GM15510 (cell line): ENCODE measurements around the gene BACE2.

Experiments
- POLR2A ChIP-seq: IDR thresholded peaks from 3 replicates; pipeline ENCODE4 v1.6.1; 2011; ENCODE audit warnings: borderline replicate concordance; ENCODE audit not compliant: insufficient read length; ENCODE audit errors: extremely low read depth

BACE2 gene

DNA sequence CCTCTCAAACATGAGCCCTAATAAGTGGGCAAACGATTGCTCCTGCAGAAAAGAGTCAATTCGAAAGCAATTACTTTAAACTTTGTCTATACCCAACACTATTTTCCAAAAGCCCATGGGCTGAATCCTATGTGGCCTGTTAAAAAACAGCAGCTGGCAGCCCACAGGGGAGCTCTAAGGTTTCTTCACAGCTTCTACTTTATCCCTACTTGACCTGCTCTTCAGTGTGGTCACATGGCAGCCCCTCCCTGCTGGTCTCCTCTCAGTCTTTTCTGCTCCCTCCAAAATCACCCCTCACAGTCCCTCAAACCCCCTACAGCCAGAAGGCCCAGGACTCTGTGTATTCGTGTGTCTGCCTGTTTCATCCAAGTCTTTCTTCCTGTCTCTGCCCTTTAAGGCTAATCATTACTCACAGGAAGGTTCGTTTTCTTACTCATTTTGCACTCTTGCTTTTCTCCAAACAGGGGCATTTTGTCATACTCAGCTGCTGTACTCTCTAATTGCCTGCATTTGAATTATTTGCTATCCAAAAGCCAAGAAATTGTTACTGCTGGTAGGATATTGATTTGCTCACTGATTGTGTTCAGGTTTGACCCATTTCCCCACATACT is 86.2 kb downstream of the BACE2 start:
- TF ChIP-seq POLR2A = no peak

GRCh38 chr21:41255190-41255589 is 87.2 kb downstream of the BACE2 start:
- no peak for TF ChIP-seq POLR2A

- no peak for TF ChIP-seq POLR2A
Observed at GRCh38 chr21:41256771-41257702, 89.1 kb downstream of the BACE2 start.

DNA sequence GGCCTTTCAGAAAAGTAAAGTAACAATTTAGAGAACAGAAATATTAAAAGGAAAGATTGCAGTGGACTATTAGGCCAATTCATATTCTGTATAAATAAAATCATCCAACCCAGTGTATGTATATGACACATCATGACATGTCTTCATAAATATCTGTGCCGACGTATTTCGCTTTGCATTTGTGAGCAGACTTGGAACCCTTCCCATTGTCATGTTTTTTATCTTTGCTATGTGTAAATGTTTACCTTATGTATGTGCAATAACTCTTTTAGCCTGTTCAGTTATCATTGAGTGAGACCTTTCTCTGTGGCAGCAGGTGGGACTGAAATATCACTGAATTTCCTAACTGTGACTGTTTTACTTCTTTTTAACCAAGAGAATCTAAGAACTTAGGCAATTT is 90.7 kb downstream of the BACE2 start:
- TF ChIP-seq POLR2A = no peak

DNA sequence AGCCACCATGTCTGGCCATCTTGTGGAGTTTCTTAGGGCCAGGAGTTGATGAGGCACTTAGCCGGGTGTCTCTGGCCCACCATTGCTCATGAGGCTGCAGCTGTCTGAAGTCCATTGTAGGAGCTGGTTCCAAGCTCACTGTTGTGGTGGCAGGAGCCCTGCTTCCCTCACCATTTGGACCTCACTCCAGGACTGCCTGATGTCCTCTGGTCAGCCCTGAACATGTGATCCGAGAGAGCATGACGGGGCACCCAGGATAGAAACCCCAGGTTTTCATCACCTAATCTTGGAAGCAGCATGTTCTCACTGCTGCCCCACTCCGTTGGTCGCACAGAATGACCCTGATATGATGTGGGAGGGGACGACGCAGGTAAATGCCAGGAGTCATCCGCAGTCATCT is 92.5 kb downstream of the BACE2 start:
- TF ChIP-seq POLR2A = no peak

- no peak for TF ChIP-seq POLR2A
Observed at GRCh38 chr21:41267346-41267745, 99.4 kb downstream of the BACE2 start.

- TF ChIP-seq POLR2A = no peak
Observed at GRCh38 chr21:41269535-41269934, 101.6 kb downstream of the BACE2 start.

- TF ChIP-seq POLR2A = no peak
Observed at GRCh38 chr21:41277196-41277595, 109.2 kb downstream of the BACE2 start.

GRCh38 chr21:41277846-41278245 is 109.9 kb downstream of the BACE2 start:
- no peak for TF ChIP-seq POLR2A

- no peak for TF ChIP-seq POLR2A
Observed at GRCh38 chr21:41280115-41280919, 112.4 kb downstream of the BACE2 start.

- no peak for TF ChIP-seq POLR2A
Observed at GRCh38 chr21:41282412-41282811, 114.5 kb downstream of the BACE2 start.

DNA sequence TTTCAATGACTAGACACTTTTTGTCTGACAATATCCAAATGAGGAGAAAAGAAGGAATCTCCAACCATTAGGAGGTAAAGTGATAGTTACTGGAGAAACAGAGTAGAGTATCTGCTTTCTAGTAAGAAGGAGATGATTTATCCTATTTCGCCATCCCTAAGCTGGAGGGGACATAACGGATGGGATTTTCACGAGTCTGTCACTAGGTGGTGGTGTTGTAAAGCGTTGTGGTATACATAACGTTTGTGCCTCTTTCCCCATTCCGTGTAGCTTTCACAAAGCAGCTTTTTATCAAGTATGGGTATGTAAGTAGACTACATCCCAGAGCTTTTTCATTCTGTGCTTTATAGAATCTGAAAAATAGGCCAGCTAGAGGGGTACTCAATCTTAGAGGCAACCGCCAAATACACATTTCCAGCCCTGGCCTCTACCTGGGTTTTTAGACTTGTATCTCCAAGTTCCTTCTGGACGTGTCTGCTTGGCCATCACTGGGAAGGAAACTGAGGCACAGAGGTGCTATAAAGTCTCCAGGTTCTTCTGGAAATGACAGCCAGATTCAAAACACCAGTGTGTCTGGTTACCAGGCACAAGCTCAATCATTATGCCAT is 115.4 kb downstream of the BACE2 start:
- no peak for TF ChIP-seq POLR2A

DNA sequence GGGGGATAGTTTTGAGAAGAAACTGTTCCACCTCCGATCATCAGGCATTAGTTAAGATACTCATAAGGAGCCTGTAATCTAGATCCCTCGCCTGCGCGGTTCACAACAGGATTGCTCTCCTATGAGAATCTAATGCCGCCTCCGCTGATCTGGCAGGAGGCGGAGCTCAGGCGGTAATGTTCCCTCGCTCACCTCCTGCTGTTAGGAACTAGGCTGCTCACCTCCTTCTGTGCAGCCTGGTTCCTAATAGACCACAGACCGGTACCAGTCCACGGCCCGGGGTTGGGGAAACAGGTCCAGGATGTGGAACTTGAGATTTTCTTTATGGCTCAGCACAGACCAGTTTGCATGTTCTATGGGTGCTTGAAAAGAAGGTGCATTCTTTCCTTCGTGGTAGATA is 121.5 kb downstream of the BACE2 start:
- TF ChIP-seq POLR2A = no peak

GRCh38 chr21:41290106-41290799 is 122.3 kb downstream of the BACE2 start:
- TF ChIP-seq POLR2A = no peak
